SK-N-MC (cell line): Measurements from ENCODE around the gene ERBB4.

ENCODE experiments used
- DNase-seq: peaks from one replicate; pipeline ENCODE4 v3.0.0-alpha.2; 2011; ENCODE audit warnings: low read depth, low spot score
- H3K27ac ChIP-seq: fragments of 200-600 bp; sonication (generic); 2 replicates; pipeline ENCODE4 v1.5.1; 2016; ENCODE audit warnings: mixed run types
- H3K36me3 ChIP-seq: fragments of 200-600 bp; sonication (generic); 2 replicates; pipeline ENCODE4 v1.6.1; 2017; ENCODE audit warnings: antibody characterized with exemption, low read length, mixed read lengths; ENCODE audit not compliant: insufficient read depth
- H3K4me3 ChIP-seq: fragments of 200-600 bp; sonication (generic); 2 replicates; pipeline ENCODE4 v1.5.1; 2016
- H3K9ac ChIP-seq: fragments of 200-600 bp; sonication (generic); 2 replicates; pipeline ENCODE4 v1.8.0; 2017; ENCODE audit warnings: mixed run types, mixed read lengths; ENCODE audit not compliant: insufficient read length
- H3K9me3 ChIP-seq: fragments of 200-600 bp; sonication (generic); 2 replicates; pipeline ENCODE4 v1.6.1; 2017; ENCODE audit warnings: low read depth, mild to moderate bottlenecking, antibody characterized with exemption, low read length, moderate library complexity, mixed read lengths
- EZH2 ChIP-seq: fragments of 200-600 bp; sonication (generic); IDR thresholded peaks from one replicate; pipeline ENCODE4 v1.6.1; 2017; ENCODE audit warnings: antibody characterized with exemption
- FOXP2 ChIP-seq: optimal IDR thresholded peaks from 2 replicates; pipeline ENCODE3; 2011; ENCODE audit warnings: mild to moderate bottlenecking, moderate library complexity; ENCODE audit not compliant: insufficient read depth; ENCODE audit errors: extremely low read length, control extremely low read depth
- POLR2AphosphoS5 ChIP-seq: IDR thresholded peaks from 2 replicates; pipeline ENCODE4 v1.6.1; 2012; ENCODE audit warnings: mild to moderate bottlenecking, low read depth, low read length, borderline replicate concordance

Gene ERBB4

GRCh38 chr2:211976076-211976475 lies 562.5 kb downstream of the ERBB4 start:
- no peak for DNase-seq
- Histone ChIP-seq H3K9me3 (no peaks in the 10 kb centered on the region), H3K9ac (peak overlapping the region; percentile 20), H3K27ac (no peak overlapping the region), H3K36me3 (no peaks in the 10 kb centered on the region), H3K4me3 (no peak overlapping the region)
- TF ChIP-seq EZH2 (no peak), FOXP2 (no peak), POLR2AphosphoS5 (no peak)

GRCh38 chr2:211967234-211967633 lies 571.4 kb downstream of the ERBB4 start:
- Histone ChIP-seq H3K9ac (no peak overlapping the region), H3K4me3 (no peak overlapping the region), H3K27ac (no peak overlapping the region), H3K9me3 (0 out of 2 replicates have a peak, but pooled peaks cover 3% of the 10 kb centered on the region), H3K36me3 (no peaks in the 10 kb centered on the region)
- TF ChIP-seq POLR2AphosphoS5 (no peak), FOXP2 (no peak), EZH2 (no peak)
- DNase-seq = no peak

- H3K27ac ChIP-seq = no peak overlapping the region
- H3K9ac ChIP-seq = no peak overlapping the region
- no peak overlapping the region for H3K4me3 ChIP-seq
- DNase-seq = no peak
- no peaks in the 10 kb centered on the region for H3K9me3 ChIP-seq
- TF ChIP-seq POLR2AphosphoS5 (no peak), FOXP2 (no peak), EZH2 (no peak)
- no peaks in the 10 kb centered on the region for H3K36me3 ChIP-seq
Measured at GRCh38 chr2:211963969-211964368, 574.6 kb downstream of the ERBB4 start.

GRCh38 chr2:211957799-211958198 lies 580.8 kb downstream of the ERBB4 start:
- no peaks in the 10 kb centered on the region for H3K9me3 ChIP-seq
- no peak overlapping the region for H3K9ac ChIP-seq
- H3K27ac ChIP-seq = no peak overlapping the region
- H3K36me3 ChIP-seq = no peaks in the 10 kb centered on the region
- H3K4me3 ChIP-seq = no peak overlapping the region
- DNase-seq = no peak
- TF ChIP-seq FOXP2 (no peak), POLR2AphosphoS5 (no peak), EZH2 (no peak)

- Histone ChIP-seq H3K36me3 (no peaks in the 10 kb centered on the region), H3K27ac (no peak overlapping the region), H3K4me3 (no peak overlapping the region), H3K9ac (no peak overlapping the region), H3K9me3 (no peaks in the 10 kb centered on the region)
- TF ChIP-seq EZH2 = no peak
- no peak for TF ChIP-seq FOXP2
- no peak for TF ChIP-seq POLR2AphosphoS5
- DNase-seq = no peak
Measured at GRCh38 chr2:211955648-211956047, 583.0 kb downstream of the ERBB4 start.

GRCh38 chr2:211948932-211949331 lies 589.7 kb downstream of the ERBB4 start:
- Histone ChIP-seq H3K36me3 (no peaks in the 10 kb centered on the region), H3K9me3 (no peaks in the 10 kb centered on the region), H3K9ac (no peak overlapping the region), H3K4me3 (no peak overlapping the region), H3K27ac (no peak overlapping the region)
- TF ChIP-seq EZH2 = no peak
- no peak for TF ChIP-seq POLR2AphosphoS5
- no peak for TF ChIP-seq FOXP2
- no peak for DNase-seq

- Histone ChIP-seq H3K9me3 (no peaks in the 10 kb centered on the region), H3K27ac (no peak overlapping the region), H3K4me3 (no peak overlapping the region), H3K9ac (no peak overlapping the region), H3K36me3 (no peaks in the 10 kb centered on the region)
- TF ChIP-seq POLR2AphosphoS5 (no peak), FOXP2 (no peak), EZH2 (no peak)
- no peak for DNase-seq
Measured at GRCh38 chr2:211946960-211947359, 591.6 kb downstream of the ERBB4 start.

GRCh38 chr2:211944572-211944971 lies 594.0 kb downstream of the ERBB4 start:
- TF ChIP-seq FOXP2 = no peak
- no peak for TF ChIP-seq EZH2
- TF ChIP-seq POLR2AphosphoS5 = no peak
- no peak for DNase-seq
- H3K9ac ChIP-seq = no peak overlapping the region
- no peak overlapping the region for H3K4me3 ChIP-seq
- no peak overlapping the region for H3K27ac ChIP-seq
- H3K9me3 ChIP-seq = no peaks in the 10 kb centered on the region
- no peaks in the 10 kb centered on the region for H3K36me3 ChIP-seq

GRCh38 chr2:211942153-211942552 lies 596.4 kb downstream of the ERBB4 start:
- Histone ChIP-seq H3K9me3 (no peaks in the 10 kb centered on the region), H3K9ac (no peak overlapping the region), H3K27ac (no peak overlapping the region), H3K4me3 (no peak overlapping the region), H3K36me3 (no peaks in the 10 kb centered on the region)
- DNase-seq = no peak
- TF ChIP-seq EZH2 (no peak), FOXP2 (no peak), POLR2AphosphoS5 (no peak)

- Histone ChIP-seq H3K9me3 (no peaks in the 10 kb centered on the region), H3K4me3 (no peak overlapping the region), H3K36me3 (no peaks in the 10 kb centered on the region), H3K9ac (no peak overlapping the region), H3K27ac (no peak overlapping the region)
- TF ChIP-seq EZH2 = no peak
- no peak for TF ChIP-seq POLR2AphosphoS5
- no peak for TF ChIP-seq FOXP2
- no peak for DNase-seq
Measured at GRCh38 chr2:211941216-211941747, 597.3 kb downstream of the ERBB4 start.
